Smooth muscle cell (in vitro differentiated cells): ENCODE results near the gene FOXL2. TPM values are rescaled to one million over a fixed set of nuclear protein-coding genes. Genes with fewer than 3 reads are reported as not detected.

Experiments used
- DNase-seq: peaks from one replicate; lab custom pipeline; 2025; ENCODE audit not compliant: unreplicated experiment; lab: John Stamatoyannopoulos, UW
- H2AFZ ChIP-seq: fragments of 200-600 bp; sonication (generic); 2 replicates; pipeline ENCODE4 v1.6.0; 2016; ENCODE audit warnings: antibody characterized with exemption, low read depth, mild to moderate bottlenecking
- H3F3A ChIP-seq: fragments of 200-600 bp; sonication (generic); 2 replicates; pipeline ENCODE4 v1.6.0; 2017; ENCODE audit warnings: antibody characterized with exemption, low read depth
- H3K27ac ChIP-seq: fragments of 200-600 bp; sonication (generic); 2 replicates; pipeline ENCODE4 v1.5.1; 2016; ENCODE audit warnings: low read depth, mild to moderate bottlenecking
- H3K27me3 ChIP-seq: fragments of 200-600 bp; sonication (generic); 2 replicates; pipeline ENCODE4 v1.6.1; 2016; ENCODE audit warnings: low read depth, mild to moderate bottlenecking
- H3K36me3 ChIP-seq: fragments of 200-600 bp; sonication (generic); 2 replicates; pipeline ENCODE4 v1.5.1; 2016; ENCODE audit warnings: low read depth
- H3K4me1 ChIP-seq: fragments of 200-600 bp; sonication (generic); 2 replicates; pipeline ENCODE4 v1.5.1; 2016; ENCODE audit warnings: low read depth
- H3K4me2 ChIP-seq: fragments of 200-600 bp; sonication (generic); 2 replicates; pipeline ENCODE4 v1.6.0; 2016; ENCODE audit warnings: mild to moderate bottlenecking
- H3K4me3 ChIP-seq: fragments of 200-600 bp; sonication (generic); 2 replicates; pipeline ENCODE4 v1.5.1; 2016; ENCODE audit warnings: mild to moderate bottlenecking
- H3K79me2 ChIP-seq: fragments of 200-600 bp; sonication (generic); 2 replicates; pipeline ENCODE4 v1.6.0; 2016; ENCODE audit warnings: low read depth, mild to moderate bottlenecking
- H3K9ac ChIP-seq: fragments of 200-600 bp; sonication (generic); 2 replicates; pipeline ENCODE4 v1.6.0; 2016; ENCODE audit warnings: low read depth
- H3K9me3 ChIP-seq: fragments of 200-600 bp; sonication (generic); replicated peaks from 2 replicates; pipeline ENCODE4 v1.5.1; 2016; ENCODE audit warnings: low read depth
- H4K20me1 ChIP-seq: fragments of 200-600 bp; sonication (generic); 2 replicates; pipeline ENCODE4 v1.6.0; 2016; ENCODE audit warnings: low read depth
- WGBS: methylation state at CpG from one replicate; pipeline ENCODE4 v1.1.7; 2016; ENCODE audit warnings: low lambda C conversion rate; 5-methylcytosine and 5-hydroxymethylcytosine counted together
- polyA plus RNA-seq: library from polyadenylated mRNA; unstranded; fragments of >200 nt; fragmentation: Nextera tagmentation; extraction: Ambion mirVana; gene quantifications from 2 replicates; pipeline ENCODE4 v1.2.1, GENCODE V29; 2016
- total RNA-seq: library from RNA; depleted of rRNA; stranded (reverse); fragments of >200 nt; gene quantifications from 2 replicates; pipeline ENCODE4 v1.2.3, GENCODE V29; 2014
- TF ChIP-seq, protein P1 (sequence below): fragments of 200-600 bp; sonication (generic); IDR thresholded peaks from 2 replicates; pipeline ENCODE4 v1.5.1; 2017; ENCODE audit warnings: borderline replicate concordance, mild to moderate bottlenecking, antibody characterized with exemption; ENCODE audit not compliant: insufficient read depth, poor library complexity, severe bottlenecking

The FOXL2 gene
- total and polyA plus RNA-seq, 2 experiments from 2014 or later, result not detected

DNA sequence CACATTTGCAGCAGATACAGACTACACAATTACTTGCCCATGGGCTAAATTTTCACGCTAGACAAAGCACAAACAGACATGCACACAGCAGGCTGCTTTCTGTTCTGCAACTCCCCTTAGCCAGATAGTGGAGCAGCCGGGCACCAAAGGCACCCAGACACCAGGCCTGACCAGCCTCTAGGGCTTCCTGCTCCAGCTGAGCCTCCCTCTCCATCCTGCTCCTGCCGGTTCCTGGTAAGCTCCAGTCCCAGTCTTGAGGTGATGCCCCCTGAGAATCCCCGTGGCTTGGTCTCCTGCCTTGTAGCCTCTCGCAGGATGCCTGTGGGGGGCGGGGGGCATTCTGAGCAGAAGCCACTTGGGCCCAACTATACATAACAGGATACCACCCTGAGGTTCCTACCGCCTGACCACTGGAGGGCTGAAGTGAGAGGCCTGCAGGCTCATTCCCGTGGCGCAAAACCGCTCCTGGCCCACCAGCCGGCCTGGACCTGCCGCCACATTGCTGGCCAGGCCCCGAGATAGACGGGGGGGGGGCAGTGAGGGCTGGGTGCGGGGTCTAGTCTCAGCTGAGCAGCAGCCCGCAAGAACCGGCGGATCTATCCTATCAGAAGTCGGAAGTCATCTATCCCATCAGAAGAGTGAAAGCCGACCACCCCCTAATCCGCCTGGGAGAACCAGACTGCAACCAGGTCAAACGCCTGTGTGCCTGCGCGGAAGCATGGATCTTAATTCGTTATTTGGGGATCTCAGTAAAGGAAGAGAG lies 3.9 kb downstream of the FOXL2 start:
- no peak for DNase-seq
- Histone ChIP-seq H3K9me3 (no peaks in the 10 kb centered on the region), H3K79me2 (no peaks in the 10 kb centered on the region), H3F3A (no peaks in the 10 kb centered on the region), H2AFZ (no peak overlapping the region), H3K4me2 (no peak overlapping the region), H4K20me1 (no peaks in the 10 kb centered on the region), H3K4me3 (no peak overlapping the region), H3K9ac (no peak overlapping the region), H3K27me3 (peaks cover 99% of the 10 kb centered on the region), H3K4me1 (peaks cover 43% of the 10 kb centered on the region), H3K36me3 (no peaks in the 10 kb centered on the region), H3K27ac (no peak overlapping the region)
- TF ChIP-seq, protein P1, sequence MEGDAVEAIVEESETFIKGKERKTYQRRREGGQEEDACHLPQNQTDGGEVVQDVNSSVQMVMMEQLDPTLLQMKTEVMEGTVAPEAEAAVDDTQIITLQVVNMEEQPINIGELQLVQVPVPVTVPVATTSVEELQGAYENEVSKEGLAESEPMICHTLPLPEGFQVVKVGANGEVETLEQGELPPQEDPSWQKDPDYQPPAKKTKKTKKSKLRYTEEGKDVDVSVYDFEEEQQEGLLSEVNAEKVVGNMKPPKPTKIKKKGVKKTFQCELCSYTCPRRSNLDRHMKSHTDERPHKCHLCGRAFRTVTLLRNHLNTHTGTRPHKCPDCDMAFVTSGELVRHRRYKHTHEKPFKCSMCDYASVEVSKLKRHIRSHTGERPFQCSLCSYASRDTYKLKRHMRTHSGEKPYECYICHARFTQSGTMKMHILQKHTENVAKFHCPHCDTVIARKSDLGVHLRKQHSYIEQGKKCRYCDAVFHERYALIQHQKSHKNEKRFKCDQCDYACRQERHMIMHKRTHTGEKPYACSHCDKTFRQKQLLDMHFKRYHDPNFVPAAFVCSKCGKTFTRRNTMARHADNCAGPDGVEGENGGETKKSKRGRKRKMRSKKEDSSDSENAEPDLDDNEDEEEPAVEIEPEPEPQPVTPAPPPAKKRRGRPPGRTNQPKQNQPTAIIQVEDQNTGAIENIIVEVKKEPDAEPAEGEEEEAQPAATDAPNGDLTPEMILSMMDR, result no peak
- WGBS, result 16% methylated on average over 25 of the region's 25 CpGs

DNA sequence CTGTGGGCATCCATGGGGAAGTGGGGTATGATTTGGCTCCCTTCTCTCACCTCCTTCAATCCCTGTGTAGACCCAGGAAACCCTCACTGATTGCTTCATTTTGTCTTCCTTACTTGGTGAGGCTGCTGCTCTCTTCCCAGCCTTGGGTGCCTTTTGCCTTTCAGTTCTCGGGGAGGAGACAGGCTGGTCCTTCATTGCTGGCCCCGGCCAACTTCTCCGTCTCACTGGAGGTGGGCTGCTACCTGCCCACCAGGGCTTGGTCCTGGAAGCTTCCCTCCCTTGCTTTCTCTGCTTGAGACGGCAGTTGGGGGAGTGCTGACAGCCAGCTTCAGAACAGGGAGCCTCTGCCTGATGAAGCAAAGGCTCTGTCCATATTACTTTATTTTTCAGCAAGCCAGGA lies 4.7 kb downstream of the FOXL2 start:
- H3K9ac ChIP-seq, result no peak overlapping the region
- no peaks in the 10 kb centered on the region for H3F3A ChIP-seq
- H3K27me3 ChIP-seq, result peaks cover 99% of the 10 kb centered on the region
- H3K9me3 ChIP-seq, result no peaks in the 10 kb centered on the region
- no peaks in the 10 kb centered on the region for H4K20me1 ChIP-seq
- TF ChIP-seq, protein P1, result no peak
- no peaks in the 10 kb centered on the region for H3K36me3 ChIP-seq
- WGBS, result 71% methylated on average over 4 of the region's 4 CpGs
- H2AFZ ChIP-seq, result no peak overlapping the region
- H3K4me3 ChIP-seq, result no peak overlapping the region
- H3K4me1 ChIP-seq, result peaks cover 43% of the 10 kb centered on the region
- H3K79me2 ChIP-seq, result no peaks in the 10 kb centered on the region
- no peak overlapping the region for H3K27ac ChIP-seq
- no peak overlapping the region for H3K4me2 ChIP-seq
- DNase-seq, result no peak

DNA sequence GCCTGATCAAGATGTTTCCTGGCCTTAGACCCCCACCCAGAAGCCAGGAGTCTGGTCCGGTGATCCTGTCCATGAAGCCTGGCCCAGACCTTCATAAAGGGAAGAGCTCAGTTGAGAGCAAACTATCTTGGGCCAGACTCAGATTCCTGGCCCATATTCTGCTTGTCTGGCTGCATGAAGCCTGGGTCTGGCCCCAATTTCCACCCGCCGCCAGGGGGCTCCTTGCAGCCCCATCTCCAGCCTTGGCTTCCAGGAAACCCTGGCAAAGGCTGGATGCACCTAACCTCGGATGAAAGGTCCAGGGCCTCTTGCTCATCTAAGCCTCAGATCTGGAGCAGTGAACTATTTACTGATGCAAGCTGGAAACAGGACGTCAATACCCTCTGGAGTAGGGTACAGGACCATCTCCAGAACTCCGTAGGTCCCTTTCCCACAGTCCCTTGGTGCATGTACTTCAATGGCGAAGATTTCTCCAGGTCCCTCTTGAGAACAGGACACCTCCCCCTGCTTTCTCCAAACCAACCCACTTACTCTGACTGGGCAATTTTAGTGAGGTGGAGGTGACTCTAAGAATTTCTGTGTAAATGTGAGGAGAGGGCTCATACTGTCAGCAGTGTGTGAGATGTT lies 5.6 kb downstream of the FOXL2 start:
- Histone ChIP-seq H3K9me3 (no peaks in the 10 kb centered on the region), H3K4me1 (peaks cover 35% of the 10 kb centered on the region), H3K9ac (no peak overlapping the region), H3K79me2 (no peaks in the 10 kb centered on the region), H2AFZ (no peak overlapping the region), H4K20me1 (no peaks in the 10 kb centered on the region), H3K27me3 (peaks cover 99% of the 10 kb centered on the region), H3F3A (no peaks in the 10 kb centered on the region), H3K36me3 (no peaks in the 10 kb centered on the region), H3K4me3 (no peak overlapping the region), H3K27ac (no peak overlapping the region), H3K4me2 (no peak overlapping the region)
- DNase-seq, result no peak
- TF ChIP-seq, protein P1, result peak; percentile 55
- WGBS, result 40% methylated on average over 7 of the region's 7 CpGs

DNA sequence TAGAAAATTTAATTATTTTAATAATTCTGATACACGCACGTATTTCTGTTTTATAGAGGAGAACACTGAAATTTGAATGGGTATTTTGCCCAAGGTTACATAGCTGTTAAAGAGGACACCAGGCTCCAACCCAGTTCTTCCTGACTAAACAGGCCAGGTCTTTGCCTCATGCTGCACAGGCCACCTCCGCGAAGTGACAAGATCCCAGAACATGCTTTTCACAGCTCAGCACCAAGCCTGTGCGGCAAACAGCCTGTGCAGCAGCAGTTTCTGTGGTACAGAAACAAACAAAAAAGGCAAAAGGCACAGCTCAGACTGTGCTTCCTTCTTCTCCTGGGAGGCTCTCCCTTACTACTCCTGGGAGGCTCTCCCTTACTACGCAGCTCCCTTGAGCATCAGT lies 6.5 kb downstream of the FOXL2 start:
- Histone ChIP-seq H3K4me1 (peaks cover 31% of the 10 kb centered on the region), H3K9ac (no peak overlapping the region), H3K79me2 (no peaks in the 10 kb centered on the region), H3F3A (no peaks in the 10 kb centered on the region), H3K4me3 (no peak overlapping the region), H3K27me3 (peaks cover 100% of the 10 kb centered on the region), H3K9me3 (no peaks in the 10 kb centered on the region), H3K4me2 (no peak overlapping the region), H3K27ac (no peak overlapping the region), H2AFZ (no peak overlapping the region), H4K20me1 (no peaks in the 10 kb centered on the region), H3K36me3 (no peaks in the 10 kb centered on the region)
- DNase-seq, result no peak
- TF ChIP-seq, protein P1, result no peak
- WGBS, result 87% methylated on average over 6 of the region's 6 CpGs
